Activated CD4-positive, alpha-beta memory T cell treated with anti-CD3 and anti-CD28 coated beads, Interleukin-2, amount 10 ng/mL, durations not matched to agents 7 days and 5 days (primary cell): ENCODE measurements around the gene PCDHGA4. TPM values are rescaled to one million over a fixed set of nuclear protein-coding genes. Genes with fewer than 3 reads are reported as not detected.

ENCODE experiments used
- CTCF ChIA-PET: fragments of 350-600 bp; sonication (Branson Sonifier 250); formaldehyde crosslinking; loops from one replicate; lab custom pipeline; 2021; ENCODE audit warnings: antibody characterized with exemption, inconsistent platforms; lab: Charles Lee
- POLR2A ChIA-PET: fragments of 350-600 bp; sonication (Branson Sonifier 250); formaldehyde crosslinking; loops from one replicate; lab custom pipeline; 2021; ENCODE audit warnings: antibody characterized with exemption; lab: Charles Lee
- DNase-seq: peaks from one replicate; pipeline ENCODE4 v3.0.0-alpha.2; 2020
- H3K27ac Mint-ChIP-seq: one replicate; pipeline ENCODE4 v1.8.0; 2021; ENCODE audit warnings: mild to moderate bottlenecking, mixed read lengths
- H3K27me3 Mint-ChIP-seq: one replicate; pipeline ENCODE4 v1.8.0; 2021; ENCODE audit warnings: mixed read lengths
- H3K36me3 Mint-ChIP-seq: one replicate; pipeline ENCODE4 v1.8.0; 2021; ENCODE audit warnings: low read depth, mixed read lengths
- H3K4me1 Mint-ChIP-seq: one replicate; pipeline ENCODE4 v1.8.0; 2021; ENCODE audit warnings: mixed read lengths
- H3K4me3 Mint-ChIP-seq: one replicate; pipeline ENCODE4 v1.8.0; 2021; ENCODE audit warnings: mild to moderate bottlenecking, mixed read lengths
- H3K9me3 Mint-ChIP-seq: one replicate; pipeline ENCODE4 v1.8.0; 2021; ENCODE audit warnings: mixed read lengths
- total RNA-seq, 2 experiments: library from RNA; stranded (reverse); gene quantifications; one replicate each; pipeline ENCODE4 v1.2.3, GENCODE V29; 2021

Gene PCDHGA4
- total RNA-seq, 2 experiments from 2014 or later: 0.08 to 0.10 TPM

- H3K36me3 Mint-ChIP-seq: peaks cover 8% of the 10 kb centered on the region
- H3K4me1 Mint-ChIP-seq: peaks cover 2% of the 10 kb centered on the region
- H3K27ac Mint-ChIP-seq: no peak overlapping the region
- CTCF ChIA-PET: interaction anchor here (0.6 to 1.5 kb wide), 4 partner anchors 30 to 65 kb away, joined by 3 to 4 read pairs (median 3); partner anchors contain the start of gene PCDHGA11
- H3K27me3 Mint-ChIP-seq: peaks cover 23% of the 10 kb centered on the region
- POLR2A ChIA-PET: interaction anchor here (0.7 kb wide), 1 partner anchor 9 kb away, joined by 3 read pairs; no protein-coding TSS in a partner anchor
- no peak overlapping the region for H3K4me3 Mint-ChIP-seq
- DNase-seq: no peak
- H3K9me3 Mint-ChIP-seq: peaks cover 11% of the 10 kb centered on the region
Observed at GRCh38 chr5:141355641-141356040, 820 bp downstream of the PCDHGA4 start.

- peaks cover 28% of the 10 kb centered on the region for H3K27me3 Mint-ChIP-seq
- no peak overlapping the region for H3K4me3 Mint-ChIP-seq
- DNase-seq: no peak
- peaks cover 16% of the 10 kb centered on the region for H3K9me3 Mint-ChIP-seq
- no peak overlapping the region for H3K27ac Mint-ChIP-seq
- ChIA-PET POLR2A (no interaction called here), CTCF (interaction anchor here (0.8 kb wide), 1 partner anchor 41 kb away, joined by 3 read pairs; no protein-coding TSS in a partner anchor)
- peaks cover 2% of the 10 kb centered on the region for H3K4me1 Mint-ChIP-seq
- peaks cover 9% of the 10 kb centered on the region for H3K36me3 Mint-ChIP-seq
Observed at GRCh38 chr5:141356133-141356532, 1.3 kb downstream of the PCDHGA4 start.

- Mint-ChIP-seq H3K27me3 (peaks cover 32% of the 10 kb centered on the region), H3K4me3 (no peak overlapping the region), H3K9me3 (peaks cover 18% of the 10 kb centered on the region), H3K27ac (no peak overlapping the region), H3K4me1 (peaks cover 2% of the 10 kb centered on the region), H3K36me3 (peaks cover 9% of the 10 kb centered on the region)
- POLR2A ChIA-PET: no interaction called here
- DNase-seq: no peak
- CTCF ChIA-PET: no interaction called here
Observed at GRCh38 chr5:141356950-141357349, 2.1 kb downstream of the PCDHGA4 start.

- H3K27me3 Mint-ChIP-seq: peaks cover 53% of the 10 kb centered on the region
- H3K9me3 Mint-ChIP-seq: peaks cover 20% of the 10 kb centered on the region
- H3K36me3 Mint-ChIP-seq: peaks cover 10% of the 10 kb centered on the region
- DNase-seq: no peak
- peaks cover 2% of the 10 kb centered on the region for H3K4me1 Mint-ChIP-seq
- peak within 1 kb of the TSS; percentile 68 for H3K4me3 Mint-ChIP-seq
- peak within 1 kb of the TSS; percentile 36 for H3K27ac Mint-ChIP-seq
- ChIA-PET POLR2A (no interaction called here), CTCF (interaction anchor here (1.0 kb wide), 1 partner anchor 39 kb away, joined by 4 read pairs; the partner anchor contains the start of gene TAF7)
Observed at GRCh38 chr5:141359790-141360426, 5.1 kb downstream of the PCDHGA4 start, which contains the start of gene PCDHGB2. TSS of gene PCDHGB2 (plus strand) at chr5:141359994. CDS start at chr5:141360136, 142 bp downstream.

GRCh38 chr5:141360685-141361084, 5.9 kb downstream of the PCDHGA4 start:
- Mint-ChIP-seq H3K4me1 (peaks cover 2% of the 10 kb centered on the region), H3K27me3 (peaks cover 61% of the 10 kb centered on the region), H3K36me3 (peaks cover 13% of the 10 kb centered on the region), H3K27ac (no peak overlapping the region), H3K9me3 (peaks cover 26% of the 10 kb centered on the region), H3K4me3 (no peak overlapping the region)
- DNase-seq: no peak
- CTCF ChIA-PET: no interaction called here
- POLR2A ChIA-PET: no interaction called here

- DNase-seq: no peak
- peaks cover 24% of the 10 kb centered on the region for H3K9me3 Mint-ChIP-seq
- peaks cover 2% of the 10 kb centered on the region for H3K4me1 Mint-ChIP-seq
- peaks cover 60% of the 10 kb centered on the region for H3K27me3 Mint-ChIP-seq
- CTCF ChIA-PET: no interaction called here
- peaks cover 18% of the 10 kb centered on the region for H3K36me3 Mint-ChIP-seq
- no peak overlapping the region for H3K4me3 Mint-ChIP-seq
- POLR2A ChIA-PET: no interaction called here
- no peak overlapping the region for H3K27ac Mint-ChIP-seq
Observed at GRCh38 chr5:141362719-141363118, 7.9 kb downstream of the PCDHGA4 start.

GRCh38 chr5:141363952-141364660, 9.3 kb downstream of the PCDHGA4 start, which contains the start of gene PCDHGA5:
TSS of gene PCDHGA5 (plus strand) at chr5:141364162. CDS start at chr5:141364331, 169 bp downstream.
- no peak within 1 kb of the TSS for H3K27ac Mint-ChIP-seq
- H3K4me3 Mint-ChIP-seq: no peak within 1 kb of the TSS
- H3K36me3 Mint-ChIP-seq: peaks cover 18% of the 10 kb centered on the region

GRCh38 chr5:141366016-141366896, 11.4 kb downstream of the PCDHGA4 start:
- Mint-ChIP-seq H3K27me3 (peaks cover 61% of the 10 kb centered on the region), H3K36me3 (peaks cover 11% of the 10 kb centered on the region), H3K4me3 (no peak overlapping the region), H3K4me1 (no peaks in the 10 kb centered on the region), H3K9me3 (peaks cover 16% of the 10 kb centered on the region), H3K27ac (no peak overlapping the region)
- ChIA-PET POLR2A (no interaction called here), CTCF (interaction anchor here (0.9 to 1.2 kb wide), 2 partner anchors 16 to 147 kb away, joined by 3 to 4 read pairs; partner anchors contain the start of gene PCDHGA7)
- no peak for DNase-seq

More at GRCh38 chr5:141363952-141364660, 9.3 kb downstream of the PCDHGA4 start, which contains the start of gene PCDHGA5:
- DNase-seq: no peak
- peaks cover 59% of the 10 kb centered on the region for H3K27me3 Mint-ChIP-seq
- ChIA-PET CTCF (interaction anchor here (1.3 kb wide), 1 partner anchor 49 kb away, joined by 3 read pairs; the partner anchor contains the start of gene PCDHGA10), POLR2A (no interaction called here)
- peaks cover 2% of the 10 kb centered on the region for H3K4me1 Mint-ChIP-seq
- peaks cover 24% of the 10 kb centered on the region for H3K9me3 Mint-ChIP-seq

GRCh38 chr5:141369994-141370848, 15.4 kb downstream of the PCDHGA4 start, which contains the start of gene PCDHGB3:
TSS of gene PCDHGB3 (plus strand) at chr5:141370242. CDS start at chr5:141370395, 153 bp downstream.
- H3K27me3 Mint-ChIP-seq: peaks cover 39% of the 10 kb centered on the region
- peaks cover 14% of the 10 kb centered on the region for H3K36me3 Mint-ChIP-seq
- POLR2A ChIA-PET: interaction anchor here (1.6 kb wide), 1 partner anchor 50 kb away, joined by 8 read pairs; the partner anchor contains the start of gene TAF7
- CTCF ChIA-PET: interaction anchor here (0.6 to 2.5 kb wide), 17 partner anchors 12 to 194 kb away, joined by 3 to 13 read pairs (median 4); partner anchors contain the start of genes PCDHGA1, PCDHGA10, PCDHGA11 and PCDHGA9
- H3K9me3 Mint-ChIP-seq: peaks cover 17% of the 10 kb centered on the region
- no peak within 1 kb of the TSS for H3K27ac Mint-ChIP-seq
- H3K4me1 Mint-ChIP-seq: no peaks in the 10 kb centered on the region
- peak within 1 kb of the TSS; percentile 46 for H3K4me3 Mint-ChIP-seq
- DNase-seq: peak; percentile 33

GRCh38 chr5:141371572-141372475, 17.0 kb downstream of the PCDHGA4 start:
- Mint-ChIP-seq H3K27ac (no peak overlapping the region), H3K4me1 (no peaks in the 10 kb centered on the region), H3K27me3 (peaks cover 30% of the 10 kb centered on the region), H3K4me3 (no peak overlapping the region), H3K36me3 (peaks cover 11% of the 10 kb centered on the region), H3K9me3 (peaks cover 19% of the 10 kb centered on the region)
- DNase-seq: no peak
- ChIA-PET CTCF (interaction anchor here (1.4 to 2.5 kb wide), 3 partner anchors 25 to 141 kb away, joined by 3 to 13 read pairs (median 11); partner anchors contain the start of gene PCDHGA10), POLR2A (no interaction called here)
